GM19455 (cell line): Measurements from ENCODE around the gene VRK1.

Experiments
- ATAC-seq: cut with Tn5 transposase; IDR thresholded peaks from one replicate; pipeline ENCODE4 v1.9.1; 2021; ENCODE audit not compliant: unreplicated experiment

VRK1 gene

DNA sequence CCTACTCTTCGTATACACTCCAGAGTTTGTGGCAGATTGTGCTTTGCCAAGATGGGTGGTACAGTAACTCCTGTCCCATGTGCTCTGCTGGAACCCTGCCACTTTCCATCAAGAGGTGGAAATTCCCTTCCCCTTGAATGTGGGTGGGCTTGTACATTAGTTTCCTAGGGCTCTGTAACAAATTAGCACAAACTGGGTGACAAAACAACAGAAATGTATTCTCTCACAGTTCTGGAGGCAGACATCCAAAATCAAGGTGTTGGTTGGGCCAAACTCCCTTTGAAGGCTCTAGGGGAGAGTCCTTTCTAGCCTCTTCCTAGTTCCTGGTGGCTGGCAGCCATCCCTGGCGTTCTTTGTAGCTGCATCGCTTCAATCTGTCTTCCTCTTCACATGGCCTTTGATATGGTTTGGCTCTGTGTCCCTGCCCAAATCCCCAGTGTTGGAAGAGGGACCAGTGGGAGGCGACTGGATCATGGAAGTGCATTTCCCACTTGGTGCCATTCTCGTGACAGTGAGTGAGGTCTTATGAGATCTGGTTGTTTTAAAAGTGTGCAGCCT lies 117.5 kb downstream of the VRK1 start:
- ATAC-seq, result no peak

GRCh38 chr14:96915478-96915877 lies 118.3 kb downstream of the VRK1 start:
- no peak for ATAC-seq

DNA sequence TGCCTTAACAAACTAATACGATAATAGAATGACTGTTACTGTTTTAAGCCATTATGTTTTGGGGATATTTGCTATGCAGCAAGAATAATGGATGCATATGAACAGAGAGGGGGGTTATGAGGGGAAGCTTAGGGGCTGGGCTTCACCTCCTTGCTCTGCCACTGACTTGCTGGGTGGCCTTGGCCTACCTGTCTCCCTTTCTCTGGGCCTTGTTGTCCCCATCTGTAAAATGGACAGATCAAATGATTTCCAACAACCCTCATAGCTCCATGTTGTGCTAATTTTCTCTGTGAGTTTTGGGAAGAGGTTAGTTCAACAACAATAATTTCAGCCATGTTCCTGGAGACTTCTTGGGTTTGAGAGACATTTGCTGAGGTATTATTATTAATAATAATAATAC lies 119.6 kb downstream of the VRK1 start:
- no peak for ATAC-seq

DNA sequence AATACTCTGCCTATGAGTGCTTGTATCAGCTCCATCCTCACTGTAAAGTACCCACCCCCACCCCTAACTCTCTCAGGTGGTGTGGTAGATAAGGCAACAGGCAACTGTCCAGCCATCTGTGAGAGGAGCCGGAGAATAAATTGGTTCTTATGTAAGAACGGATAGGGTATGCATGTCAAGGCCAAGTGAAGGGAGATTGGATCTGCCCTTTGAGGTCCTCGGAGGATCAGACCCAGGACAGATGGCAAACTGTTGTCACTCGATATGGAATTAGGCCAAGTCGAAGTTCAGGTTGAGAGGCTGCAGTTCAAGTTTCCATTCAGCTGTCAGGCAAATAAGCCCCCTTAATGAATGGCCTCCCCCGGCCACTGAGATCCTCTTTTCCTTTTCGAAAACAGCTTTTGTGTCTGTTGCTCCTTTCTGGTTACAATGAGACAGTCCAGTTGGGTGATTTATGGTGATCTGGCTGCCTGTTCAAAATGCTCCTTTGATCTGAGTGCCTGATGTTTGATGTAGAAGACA lies 120.3 kb downstream of the VRK1 start:
- no peak for ATAC-seq

GRCh38 chr14:96920023-96920422 lies 122.8 kb downstream of the VRK1 start:
- no peak for ATAC-seq

- no peak for ATAC-seq
These were observed 123.6 kb downstream of the VRK1 start for GRCh38 chr14:96920820-96921219.

DNA sequence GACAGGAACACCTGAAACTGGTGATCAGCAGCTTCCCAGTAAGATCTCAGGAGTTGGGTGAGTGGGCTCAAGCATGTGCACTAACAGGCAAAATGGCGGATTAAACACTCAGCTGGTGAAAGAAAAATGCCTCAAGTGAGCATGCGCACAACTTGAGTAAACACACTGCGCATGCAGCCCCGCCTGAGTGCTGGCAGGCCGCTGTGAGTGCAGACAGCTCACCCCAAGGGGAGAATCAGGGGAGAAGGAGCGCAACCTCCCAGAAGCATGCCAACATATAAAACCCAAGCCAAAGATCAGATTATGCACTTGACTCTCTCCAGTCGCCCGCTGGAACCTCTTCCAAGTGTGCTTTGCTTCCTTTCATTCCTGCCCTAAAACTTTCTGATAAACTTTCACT lies 125.8 kb downstream of the VRK1 start:
- no peak for ATAC-seq

DNA sequence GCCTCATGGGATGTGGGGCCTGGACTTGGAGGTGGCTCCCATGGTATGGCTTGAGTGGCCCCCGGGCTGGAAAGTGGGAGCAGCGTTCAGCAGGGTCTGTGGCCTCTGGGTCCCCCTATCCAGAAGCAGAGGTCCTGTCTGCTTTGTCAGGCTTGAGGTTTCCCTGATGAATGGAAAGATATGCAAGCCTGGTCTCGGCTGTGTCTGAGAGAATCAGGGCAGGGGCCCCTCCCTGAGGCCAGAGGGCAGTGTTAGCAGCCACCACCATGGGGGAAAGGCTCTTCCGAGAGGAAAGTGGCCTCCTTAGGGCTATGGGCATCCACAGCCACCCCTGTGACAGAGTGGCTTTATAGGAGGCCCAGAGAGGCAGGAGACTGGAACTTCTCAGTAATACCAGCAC lies 128.2 kb downstream of the VRK1 start:
- no peak for ATAC-seq

DNA sequence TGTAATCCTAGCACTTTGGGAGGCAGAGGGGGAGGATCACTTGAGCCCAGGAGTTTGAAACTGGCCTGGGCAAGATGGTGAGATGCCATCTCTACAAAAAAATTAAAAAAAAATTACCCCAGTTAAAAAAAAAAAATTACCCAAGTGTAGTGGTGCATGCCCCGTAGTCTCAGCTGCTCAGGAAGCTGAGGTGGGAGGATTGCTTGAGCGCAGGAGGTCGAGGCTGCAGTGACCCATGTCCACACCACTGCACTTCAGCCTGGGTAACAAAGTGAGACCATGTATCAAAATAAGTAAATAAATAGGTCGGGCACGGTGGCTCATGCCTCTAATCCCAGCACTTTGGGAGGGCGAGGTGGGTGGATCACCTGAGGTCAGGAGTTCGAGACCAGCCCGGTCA lies 128.8 kb downstream of the VRK1 start:
- no peak for ATAC-seq

DNA sequence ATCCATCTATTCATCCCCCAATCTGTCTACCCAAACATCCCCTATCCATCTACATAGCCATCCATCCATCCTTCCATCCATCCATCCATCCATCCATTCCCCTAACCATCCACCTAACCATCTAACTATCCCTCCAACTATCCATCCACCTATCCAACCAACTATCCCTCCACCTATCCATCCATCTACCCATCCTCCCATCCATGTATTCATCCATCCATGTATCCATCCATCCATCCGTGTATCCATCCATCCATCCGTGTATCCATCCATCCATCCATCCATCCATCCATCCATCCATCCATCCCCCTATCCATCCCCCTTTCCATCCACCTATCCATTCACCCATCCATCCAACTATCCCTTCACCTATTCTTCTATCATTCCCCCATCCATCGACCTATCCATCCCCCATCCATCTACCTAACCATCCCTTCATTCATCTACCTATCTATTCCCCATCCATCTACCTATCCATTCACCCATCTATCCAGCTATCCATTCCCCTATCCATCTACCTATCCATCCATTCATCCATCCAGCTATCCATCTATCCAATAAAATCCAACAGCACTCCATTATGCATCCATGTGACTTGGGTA lies 131.7 kb downstream of the VRK1 start:
- ATAC-seq, result no peak

DNA sequence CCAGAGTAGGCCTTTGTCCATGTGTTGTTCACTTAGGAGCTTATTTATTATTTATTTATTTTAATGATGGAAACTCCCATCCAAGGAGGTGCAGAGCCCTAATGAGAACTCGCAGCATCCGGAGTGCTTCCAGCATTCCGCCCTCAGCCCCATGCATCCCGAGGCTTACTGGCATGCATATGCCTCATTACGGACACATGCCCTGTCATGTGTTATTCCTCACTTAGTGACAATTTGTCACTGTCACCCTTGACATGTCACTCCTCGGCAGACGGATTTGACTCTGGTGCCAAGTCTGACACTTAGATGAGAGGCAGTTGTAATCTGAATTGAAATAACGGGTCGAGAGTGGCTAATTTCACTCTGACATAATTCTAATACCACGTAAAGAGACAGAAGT lies 132.8 kb downstream of the VRK1 start:
- no peak for ATAC-seq

DNA sequence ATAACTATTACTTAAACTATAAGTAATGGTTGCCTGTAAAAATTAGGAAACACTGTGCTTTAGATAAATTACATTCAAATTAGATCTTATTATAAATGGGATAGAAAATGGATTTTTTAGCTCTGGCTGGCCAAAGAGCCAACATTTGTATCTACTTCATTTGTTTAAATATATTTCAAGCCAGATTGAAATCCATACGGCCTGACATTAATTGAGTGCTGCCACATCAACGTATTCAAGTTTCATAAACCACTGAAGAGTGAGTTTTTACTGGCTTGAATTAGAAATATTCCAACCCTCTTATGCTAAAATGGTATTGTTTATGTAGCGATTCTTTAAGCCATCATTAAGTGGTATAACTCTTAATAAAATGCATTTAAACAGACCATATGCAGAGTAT lies 133.3 kb downstream of the VRK1 start:
- no peak for ATAC-seq
